GM12874 (cell line): Measurements from ENCODE around the gene TRPM1.

Experiments
- TF ChIP-seq, protein P1 (sequence below): IDR thresholded peaks from 2 replicates; pipeline ENCODE4 v1.5.1; 2011; ENCODE audit warnings: low read depth, mild to moderate bottlenecking, control low read depth, low read length, moderate library complexity; ENCODE audit not compliant: insufficient read depth

Gene TRPM1

DNA sequence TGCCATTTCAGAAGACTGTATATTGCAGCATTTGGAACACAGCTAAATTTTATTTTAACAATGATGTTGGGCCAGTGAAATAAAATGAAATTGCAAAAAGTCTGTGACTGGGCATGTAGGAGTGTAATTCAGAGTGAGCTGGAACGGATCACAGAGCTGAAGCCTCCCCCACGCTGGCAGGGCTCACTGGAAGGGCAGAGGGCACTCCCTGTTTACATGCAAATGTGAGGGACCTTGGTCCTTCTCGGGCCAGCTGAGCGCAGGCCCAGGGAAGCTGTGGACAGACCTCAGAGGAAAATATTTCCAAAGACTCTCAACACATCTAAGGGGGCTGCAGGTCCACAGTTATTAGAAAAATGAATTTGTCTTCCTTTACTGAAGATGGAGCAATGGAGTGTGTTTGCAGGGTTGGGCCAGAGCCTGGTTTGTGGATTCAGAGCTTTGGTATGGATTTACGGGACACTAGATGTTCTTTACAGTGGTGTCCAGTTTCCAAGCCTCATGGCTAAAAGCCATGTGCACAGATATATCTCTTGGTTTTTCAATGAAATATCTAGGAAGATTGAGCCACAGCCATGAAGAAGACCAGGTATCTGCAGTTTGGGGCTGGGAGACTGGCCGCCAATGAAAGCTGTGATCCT is 32.0 kb downstream of the TRPM1 start:
- TF ChIP-seq, protein P1, sequence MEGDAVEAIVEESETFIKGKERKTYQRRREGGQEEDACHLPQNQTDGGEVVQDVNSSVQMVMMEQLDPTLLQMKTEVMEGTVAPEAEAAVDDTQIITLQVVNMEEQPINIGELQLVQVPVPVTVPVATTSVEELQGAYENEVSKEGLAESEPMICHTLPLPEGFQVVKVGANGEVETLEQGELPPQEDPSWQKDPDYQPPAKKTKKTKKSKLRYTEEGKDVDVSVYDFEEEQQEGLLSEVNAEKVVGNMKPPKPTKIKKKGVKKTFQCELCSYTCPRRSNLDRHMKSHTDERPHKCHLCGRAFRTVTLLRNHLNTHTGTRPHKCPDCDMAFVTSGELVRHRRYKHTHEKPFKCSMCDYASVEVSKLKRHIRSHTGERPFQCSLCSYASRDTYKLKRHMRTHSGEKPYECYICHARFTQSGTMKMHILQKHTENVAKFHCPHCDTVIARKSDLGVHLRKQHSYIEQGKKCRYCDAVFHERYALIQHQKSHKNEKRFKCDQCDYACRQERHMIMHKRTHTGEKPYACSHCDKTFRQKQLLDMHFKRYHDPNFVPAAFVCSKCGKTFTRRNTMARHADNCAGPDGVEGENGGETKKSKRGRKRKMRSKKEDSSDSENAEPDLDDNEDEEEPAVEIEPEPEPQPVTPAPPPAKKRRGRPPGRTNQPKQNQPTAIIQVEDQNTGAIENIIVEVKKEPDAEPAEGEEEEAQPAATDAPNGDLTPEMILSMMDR: no peak

DNA sequence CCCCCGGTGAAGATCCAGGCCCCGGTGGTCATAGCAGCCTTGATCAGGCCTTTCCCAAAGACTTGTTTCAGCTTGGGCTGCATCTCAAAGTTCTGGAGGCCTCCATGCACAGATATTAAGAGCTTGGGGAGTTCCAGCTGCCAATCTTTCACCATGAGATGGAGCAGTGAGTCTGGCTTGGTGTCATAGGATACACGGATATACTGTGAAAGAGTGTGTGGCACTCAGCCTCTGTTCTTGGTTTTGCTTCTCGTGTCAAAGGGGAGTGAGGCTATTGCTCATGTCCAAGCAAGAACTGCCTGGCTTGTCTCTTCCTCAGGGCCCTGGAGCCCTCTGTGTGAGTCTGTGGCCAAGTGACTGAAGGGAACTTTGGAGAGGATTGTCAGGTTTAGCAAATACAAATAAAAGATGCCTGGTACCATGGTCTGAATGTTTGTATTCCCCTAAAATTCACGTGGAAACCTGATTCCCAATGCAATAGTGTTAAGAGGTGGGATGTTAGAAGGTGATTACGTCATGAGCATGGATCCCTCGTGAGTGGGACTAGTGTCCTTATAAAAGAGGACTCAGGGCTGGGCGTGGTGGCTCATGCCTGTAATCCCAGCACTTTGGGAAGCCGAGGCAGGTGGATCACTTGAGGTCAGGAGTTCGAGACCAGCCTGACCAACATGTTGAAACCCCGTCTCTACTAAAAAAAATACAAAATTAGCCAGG is 33.5 kb downstream of the TRPM1 start:
- TF ChIP-seq, protein P1: no peak

DNA sequence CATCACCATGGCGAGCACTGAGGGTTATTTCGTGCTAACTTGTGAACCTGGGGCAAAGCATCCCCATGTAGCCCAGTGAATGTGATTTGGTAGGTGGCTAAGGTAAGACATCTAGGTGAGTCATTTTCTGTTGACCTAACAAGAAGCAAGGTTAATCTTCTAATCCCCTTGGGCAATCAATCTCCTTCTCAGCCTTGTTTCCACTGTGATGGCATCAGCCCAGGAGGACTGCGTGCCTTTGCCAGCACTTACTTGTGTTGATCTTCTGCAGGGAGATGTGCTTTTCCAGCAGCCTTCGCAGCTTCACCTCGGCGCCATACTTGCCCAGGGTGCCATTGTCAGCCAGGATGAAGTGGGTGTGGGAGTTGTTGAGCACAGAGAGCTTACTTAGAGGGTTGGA is 35.7 kb downstream of the TRPM1 start:
- TF ChIP-seq, protein P1: no peak

DNA sequence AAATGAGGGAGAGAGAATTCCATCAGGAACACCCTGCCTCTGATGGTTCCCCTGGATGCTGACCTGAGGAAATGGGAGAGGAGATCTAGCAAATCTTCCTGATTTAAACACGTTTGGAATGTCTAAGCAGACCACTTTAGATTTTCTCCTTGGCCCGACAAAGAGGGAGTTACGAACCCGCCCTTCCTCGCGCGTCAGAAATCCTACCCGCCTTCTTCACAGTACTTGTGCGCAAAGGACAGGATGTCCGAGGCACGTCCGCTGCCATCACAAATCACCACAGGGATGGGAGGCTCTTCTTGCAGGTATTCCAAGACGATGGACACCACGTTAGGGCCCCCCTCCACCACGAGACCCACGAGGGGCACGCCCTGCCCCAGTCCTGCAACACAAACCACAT is 38.6 kb downstream of the TRPM1 start:
- TF ChIP-seq, protein P1: no peak

DNA sequence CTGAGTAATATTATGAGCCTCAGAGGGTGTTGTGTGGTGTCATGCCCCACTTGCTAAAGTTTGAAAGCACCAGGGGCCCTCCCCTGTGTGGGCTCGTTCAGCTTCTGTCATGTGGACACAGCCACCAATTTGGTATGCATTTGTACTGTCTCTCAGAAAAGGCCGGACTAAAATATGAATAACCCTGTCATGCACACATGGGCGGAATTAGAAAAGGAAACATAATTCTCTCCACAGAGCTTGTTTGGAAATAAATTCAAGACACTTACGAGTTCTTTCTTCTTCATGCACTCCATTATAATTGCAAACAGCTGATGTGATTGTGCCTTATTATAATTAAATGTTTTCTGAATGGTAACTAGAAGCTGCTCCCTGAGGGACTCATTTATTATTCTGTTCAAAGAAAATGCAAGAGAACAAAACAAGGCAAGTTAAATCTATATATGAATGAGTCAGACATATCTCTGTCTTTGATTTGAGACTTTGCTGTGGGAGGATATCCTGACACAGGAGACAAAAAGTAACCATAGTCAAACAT is 39.1 kb downstream of the TRPM1 start:
- TF ChIP-seq, protein P1: no peak

DNA sequence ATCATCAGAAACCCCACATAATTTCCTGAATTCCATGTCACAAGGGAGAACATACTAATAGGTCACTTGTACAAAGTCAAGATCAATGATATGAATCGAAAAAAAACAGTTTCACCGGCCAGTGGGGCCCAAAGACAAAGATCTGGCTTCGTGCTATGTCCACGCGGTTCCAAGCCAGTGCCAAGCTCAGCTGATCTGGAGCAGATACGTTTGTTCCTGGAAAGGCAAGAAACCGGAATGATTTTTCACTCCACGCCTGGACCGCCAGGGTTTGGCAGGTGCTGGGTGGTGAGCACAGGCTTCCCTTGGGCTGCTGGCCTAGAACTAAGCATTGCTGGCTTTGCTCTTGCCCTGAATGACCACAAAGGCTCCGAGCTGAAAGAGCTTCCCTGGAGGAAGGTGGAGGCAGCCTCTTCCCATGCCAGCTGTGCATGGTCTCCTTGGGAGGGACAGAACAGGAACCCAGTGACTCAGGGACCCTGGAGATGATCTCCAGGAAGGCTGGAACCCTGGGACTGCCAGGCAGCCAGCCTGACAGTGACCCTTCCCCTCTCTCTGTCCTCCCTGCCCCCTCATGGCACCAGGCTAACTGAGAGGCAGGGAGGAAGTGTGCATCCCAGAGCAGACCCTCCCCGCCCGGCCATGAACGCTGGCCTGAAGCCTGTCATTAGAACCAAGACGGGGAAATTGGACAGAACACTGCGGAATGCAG is 40.9 kb downstream of the TRPM1 start:
- TF ChIP-seq, protein P1: no peak

DNA sequence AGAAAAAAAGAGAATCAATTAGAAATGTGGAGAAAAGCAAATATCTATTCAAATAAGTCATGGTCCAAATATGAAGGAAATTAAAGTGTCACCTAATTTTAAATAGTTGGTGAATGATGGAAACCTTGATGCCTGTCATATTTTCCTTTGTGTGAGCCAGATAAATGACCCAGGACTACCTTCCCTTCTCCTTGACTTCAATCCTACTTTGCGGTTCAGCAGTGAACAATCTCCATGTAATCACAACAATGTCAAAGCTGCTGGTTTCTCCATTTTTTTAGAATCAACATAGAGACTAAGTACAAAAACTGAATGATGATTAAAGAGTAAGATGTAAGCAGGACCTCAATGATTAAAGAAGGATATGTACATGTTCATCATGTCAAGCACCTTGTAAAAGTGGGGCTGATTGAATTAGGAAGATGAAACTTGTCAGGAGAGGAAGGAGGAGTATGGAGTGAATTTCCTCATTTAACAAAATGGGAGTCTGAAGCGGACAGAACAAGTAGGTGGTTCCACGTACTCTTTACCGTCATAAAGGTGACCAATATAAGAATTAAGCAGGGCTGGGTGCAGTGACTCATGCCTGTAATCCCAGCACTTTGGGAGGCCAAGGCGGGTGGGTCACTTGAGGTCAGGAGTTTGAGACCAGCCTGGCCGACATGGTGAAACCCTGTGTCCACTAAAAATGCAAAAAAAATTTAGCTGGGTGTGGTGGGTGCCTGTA is 43.1 kb downstream of the TRPM1 start:
- TF ChIP-seq, protein P1: no peak
